NB4 (cell line): ENCODE results near the gene KIAA0040.

Experiments
- POLR2A ChIP-seq: IDR thresholded peaks from 2 replicates; pipeline ENCODE4 v1.6.1; 2011; ENCODE audit warnings: mild to moderate bottlenecking; ENCODE audit not compliant: insufficient read length; ENCODE audit errors: extremely low read depth
- TF ChIP-seq, protein P1 (sequence below): IDR thresholded peaks from one replicate; pipeline ENCODE4 v1.5.1; 2012; ENCODE audit warnings: low read depth, low read length

DNA sequence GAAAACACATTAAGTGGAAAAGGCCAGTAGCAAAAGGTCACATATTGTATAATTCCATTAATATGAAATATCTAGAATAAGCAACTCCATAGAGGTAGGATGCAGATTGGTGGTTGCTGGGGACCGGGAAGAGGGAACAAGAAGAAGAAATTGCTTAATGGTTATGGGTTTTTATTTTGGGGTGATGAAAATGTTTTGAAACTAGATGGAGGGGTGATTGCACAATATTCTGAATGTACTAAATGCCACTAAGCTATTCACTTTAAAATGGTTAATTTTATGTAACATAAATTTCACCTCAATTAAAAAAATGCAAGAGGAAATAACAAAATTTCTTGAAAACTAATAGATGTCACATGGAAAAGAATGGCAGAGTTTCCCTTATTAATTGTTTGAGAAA, 6.7 kb downstream of the KIAA0040 start:
- TF ChIP-seq, protein P1, sequence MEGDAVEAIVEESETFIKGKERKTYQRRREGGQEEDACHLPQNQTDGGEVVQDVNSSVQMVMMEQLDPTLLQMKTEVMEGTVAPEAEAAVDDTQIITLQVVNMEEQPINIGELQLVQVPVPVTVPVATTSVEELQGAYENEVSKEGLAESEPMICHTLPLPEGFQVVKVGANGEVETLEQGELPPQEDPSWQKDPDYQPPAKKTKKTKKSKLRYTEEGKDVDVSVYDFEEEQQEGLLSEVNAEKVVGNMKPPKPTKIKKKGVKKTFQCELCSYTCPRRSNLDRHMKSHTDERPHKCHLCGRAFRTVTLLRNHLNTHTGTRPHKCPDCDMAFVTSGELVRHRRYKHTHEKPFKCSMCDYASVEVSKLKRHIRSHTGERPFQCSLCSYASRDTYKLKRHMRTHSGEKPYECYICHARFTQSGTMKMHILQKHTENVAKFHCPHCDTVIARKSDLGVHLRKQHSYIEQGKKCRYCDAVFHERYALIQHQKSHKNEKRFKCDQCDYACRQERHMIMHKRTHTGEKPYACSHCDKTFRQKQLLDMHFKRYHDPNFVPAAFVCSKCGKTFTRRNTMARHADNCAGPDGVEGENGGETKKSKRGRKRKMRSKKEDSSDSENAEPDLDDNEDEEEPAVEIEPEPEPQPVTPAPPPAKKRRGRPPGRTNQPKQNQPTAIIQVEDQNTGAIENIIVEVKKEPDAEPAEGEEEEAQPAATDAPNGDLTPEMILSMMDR = no peak
- no peak for TF ChIP-seq POLR2A
